ENCODE results near the gene PIK3C2B.

The PIK3C2B gene

GRCh38 chr1:204483791-204484190 is 10.8 kb downstream of the PIK3C2B start:
- TF ChIP-seq, protein P1, sequence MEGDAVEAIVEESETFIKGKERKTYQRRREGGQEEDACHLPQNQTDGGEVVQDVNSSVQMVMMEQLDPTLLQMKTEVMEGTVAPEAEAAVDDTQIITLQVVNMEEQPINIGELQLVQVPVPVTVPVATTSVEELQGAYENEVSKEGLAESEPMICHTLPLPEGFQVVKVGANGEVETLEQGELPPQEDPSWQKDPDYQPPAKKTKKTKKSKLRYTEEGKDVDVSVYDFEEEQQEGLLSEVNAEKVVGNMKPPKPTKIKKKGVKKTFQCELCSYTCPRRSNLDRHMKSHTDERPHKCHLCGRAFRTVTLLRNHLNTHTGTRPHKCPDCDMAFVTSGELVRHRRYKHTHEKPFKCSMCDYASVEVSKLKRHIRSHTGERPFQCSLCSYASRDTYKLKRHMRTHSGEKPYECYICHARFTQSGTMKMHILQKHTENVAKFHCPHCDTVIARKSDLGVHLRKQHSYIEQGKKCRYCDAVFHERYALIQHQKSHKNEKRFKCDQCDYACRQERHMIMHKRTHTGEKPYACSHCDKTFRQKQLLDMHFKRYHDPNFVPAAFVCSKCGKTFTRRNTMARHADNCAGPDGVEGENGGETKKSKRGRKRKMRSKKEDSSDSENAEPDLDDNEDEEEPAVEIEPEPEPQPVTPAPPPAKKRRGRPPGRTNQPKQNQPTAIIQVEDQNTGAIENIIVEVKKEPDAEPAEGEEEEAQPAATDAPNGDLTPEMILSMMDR (conservative IDR thresholded peaks at IDR 0.05; ENCODE audit: low read depth, low read length): no peak
- H3K4me3 ChIP-seq (ENCODE audit: low read depth, low read length): no peak overlapping the region
- no peak for DNase-seq (ENCODE audit: low read depth)

DNA sequence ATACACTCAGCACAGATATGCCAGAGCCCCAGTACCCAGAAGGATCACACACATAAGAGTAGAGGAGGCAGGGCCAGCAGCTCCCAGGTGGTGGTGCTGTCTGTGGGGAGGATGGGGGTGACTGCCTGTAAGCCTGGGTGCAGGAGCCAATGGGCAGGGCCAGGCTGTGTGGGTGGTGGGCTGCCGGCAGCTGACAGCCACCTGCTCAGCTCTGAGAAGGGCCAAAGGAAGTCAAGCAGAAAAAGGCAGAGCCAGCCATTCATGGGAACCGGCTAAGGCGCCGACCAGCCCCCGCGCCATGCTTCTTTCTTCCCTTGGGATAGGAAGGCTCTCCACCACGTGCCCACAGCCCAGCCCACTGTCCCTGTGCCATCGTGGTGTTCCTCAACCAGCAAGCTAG is 14.1 kb downstream of the PIK3C2B start:
- TF ChIP-seq, protein P1 (conservative IDR thresholded peaks at IDR 0.05; ENCODE audit: low read depth, low read length): no peak
- DNase-seq (ENCODE audit: low read depth): no peak
- H3K4me3 ChIP-seq (ENCODE audit: low read depth, low read length): no peak overlapping the region

GRCh38 chr1:204479387-204480136 is 15.0 kb downstream of the PIK3C2B start:
- TF ChIP-seq, protein P1 (conservative IDR thresholded peaks at IDR 0.05; ENCODE audit: low read depth, low read length): no peak
- DNase-seq (ENCODE audit: low read depth): no peak
- no peak overlapping the region for H3K4me3 ChIP-seq (ENCODE audit: low read depth, low read length)

GRCh38 chr1:204478921-204479320 is 15.7 kb downstream of the PIK3C2B start:
- TF ChIP-seq, protein P1 (conservative IDR thresholded peaks at IDR 0.05; ENCODE audit: low read depth, low read length): no peak
- no peak for DNase-seq (ENCODE audit: low read depth)

DNA sequence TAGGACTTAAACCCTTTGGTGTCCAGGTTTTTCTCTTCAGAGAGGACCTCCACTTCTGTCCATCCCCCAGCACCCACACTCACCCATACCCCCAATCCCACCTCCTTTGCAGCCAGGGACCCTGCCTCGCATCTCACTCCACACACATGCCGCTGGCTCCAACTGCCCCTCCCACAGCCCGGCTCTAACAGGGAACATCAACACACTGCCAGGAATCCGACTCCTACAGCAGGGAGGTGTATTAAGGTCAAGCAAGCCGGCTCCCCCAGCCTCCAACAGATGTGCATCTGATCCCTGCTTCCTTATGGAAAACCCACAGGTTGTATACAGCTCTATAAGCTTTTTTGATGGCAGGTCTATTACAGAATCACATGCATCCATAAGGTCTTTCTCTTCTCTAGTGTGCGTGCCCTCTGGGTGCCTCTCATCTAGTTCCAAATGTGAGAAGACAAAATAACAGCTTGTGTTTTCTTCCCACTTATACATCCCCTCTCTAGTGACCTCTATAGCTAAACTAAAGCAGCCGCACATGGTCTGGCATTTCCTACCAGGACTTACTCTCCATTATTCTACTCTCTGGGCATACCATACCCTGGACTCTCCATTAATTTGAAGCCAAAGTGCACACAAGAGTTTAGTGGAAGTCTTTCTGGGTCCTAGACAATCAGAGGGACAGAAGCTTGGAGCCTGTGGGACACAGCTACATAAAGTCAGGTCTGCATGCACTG is 16.3 kb downstream of the PIK3C2B start:
- H3K4me3 ChIP-seq (ENCODE audit: low read depth, low read length): no peak overlapping the region
- peak; percentile 29 for DNase-seq (ENCODE audit: low read depth)
- TF ChIP-seq, protein P1 (conservative IDR thresholded peaks at IDR 0.05; ENCODE audit: low read depth, low read length): no peak

More at GRCh38 chr1:204478921-204479320, 15.7 kb downstream of the PIK3C2B start:
- no peak overlapping the region for H3K4me3 ChIP-seq (ENCODE audit: low read depth, low read length)

DNA sequence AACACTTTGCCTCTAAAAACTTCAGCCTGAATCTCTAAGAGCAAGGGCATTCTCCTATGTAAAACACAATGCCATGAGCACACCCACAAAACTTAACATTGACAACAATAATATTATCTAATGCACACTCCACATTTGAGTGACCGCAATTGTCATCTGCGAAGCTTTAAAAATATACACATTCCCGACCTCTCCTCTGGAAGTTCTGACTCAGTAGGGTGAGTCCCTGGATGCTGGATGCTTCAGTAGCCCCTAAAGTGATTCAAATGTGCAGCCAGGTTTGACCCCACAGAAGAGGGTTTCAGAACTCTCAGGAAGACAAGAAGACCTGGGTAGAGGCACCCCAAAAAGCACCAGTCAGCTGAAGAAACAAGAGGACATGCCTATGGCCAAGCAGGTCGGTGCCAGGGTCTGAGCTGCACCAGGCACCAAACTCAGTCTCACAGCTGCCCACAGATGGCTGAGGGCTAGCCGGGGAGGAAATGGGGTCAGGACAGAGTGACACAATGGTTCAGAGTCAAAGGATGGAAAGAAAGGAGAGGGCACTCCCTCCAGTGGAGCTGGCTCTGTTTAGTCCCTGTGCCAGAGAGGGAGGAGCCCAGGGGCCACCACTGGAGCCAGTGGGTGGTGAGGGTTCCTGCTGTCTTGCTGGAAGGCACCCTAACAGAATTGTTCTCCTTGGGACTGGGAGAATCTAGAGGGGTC is 17.4 kb downstream of the PIK3C2B start:
- peak; percentile 24 for DNase-seq (ENCODE audit: low read depth)
- no peak overlapping the region for H3K4me3 ChIP-seq (ENCODE audit: low read depth, low read length)
- TF ChIP-seq, protein P1 (conservative IDR thresholded peaks at IDR 0.05; ENCODE audit: low read depth, low read length): no peak

All from choroid plexus epithelial cell (primary cell).